ENCODE measurements around the gene TRIB2. TPM values are rescaled to one million over a fixed set of nuclear protein-coding genes. Genes with fewer than 3 reads are reported as not detected.

The TRIB2 gene
- polyA plus RNA-seq, 1 experiment = 12.2 TPM

- POLR2A ChIA-PET = no interaction called here
- TF ChIP-seq, protein P1, sequence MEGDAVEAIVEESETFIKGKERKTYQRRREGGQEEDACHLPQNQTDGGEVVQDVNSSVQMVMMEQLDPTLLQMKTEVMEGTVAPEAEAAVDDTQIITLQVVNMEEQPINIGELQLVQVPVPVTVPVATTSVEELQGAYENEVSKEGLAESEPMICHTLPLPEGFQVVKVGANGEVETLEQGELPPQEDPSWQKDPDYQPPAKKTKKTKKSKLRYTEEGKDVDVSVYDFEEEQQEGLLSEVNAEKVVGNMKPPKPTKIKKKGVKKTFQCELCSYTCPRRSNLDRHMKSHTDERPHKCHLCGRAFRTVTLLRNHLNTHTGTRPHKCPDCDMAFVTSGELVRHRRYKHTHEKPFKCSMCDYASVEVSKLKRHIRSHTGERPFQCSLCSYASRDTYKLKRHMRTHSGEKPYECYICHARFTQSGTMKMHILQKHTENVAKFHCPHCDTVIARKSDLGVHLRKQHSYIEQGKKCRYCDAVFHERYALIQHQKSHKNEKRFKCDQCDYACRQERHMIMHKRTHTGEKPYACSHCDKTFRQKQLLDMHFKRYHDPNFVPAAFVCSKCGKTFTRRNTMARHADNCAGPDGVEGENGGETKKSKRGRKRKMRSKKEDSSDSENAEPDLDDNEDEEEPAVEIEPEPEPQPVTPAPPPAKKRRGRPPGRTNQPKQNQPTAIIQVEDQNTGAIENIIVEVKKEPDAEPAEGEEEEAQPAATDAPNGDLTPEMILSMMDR (IDR thresholded peaks at IDR 0.05; ENCODE audit: low read depth, low read length) = no peak
- Histone ChIP-seq H3K4me3 (ENCODE audit: low read depth, low read length) (no peak overlapping the region), H3K27ac (ENCODE audit: low read depth, low read length) (no peak overlapping the region), H3K9me3 (ENCODE audit: control insufficient read depth, insufficient read depth, low read length) (no peaks in the 10 kb centered on the region; the same call in 1 of the 2 replicates), H3K27me3 (ENCODE audit: control insufficient read depth, insufficient read depth, low read length) (no peaks in the 10 kb centered on the region)
- CTCF ChIA-PET = no interaction called here
- no peak for DNase-seq (ENCODE audit: low read depth, low spot score)
These were observed 18.3 kb downstream of the TRIB2 start for GRCh38 chr2:12734914-12735654.

- ChIA-PET CTCF (interaction anchor here (1.0 to 1.9 kb wide), 3 partner anchors 194 to 270 kb away, joined by 3 to 7 read pairs (median 5); no protein-coding TSS in a partner anchor), POLR2A (no interaction called here)
- no peak for DNase-seq (ENCODE audit: low read depth, low spot score)
These were observed 20.6 kb downstream of the TRIB2 start for GRCh38 chr2:12737297-12737696.

DNA sequence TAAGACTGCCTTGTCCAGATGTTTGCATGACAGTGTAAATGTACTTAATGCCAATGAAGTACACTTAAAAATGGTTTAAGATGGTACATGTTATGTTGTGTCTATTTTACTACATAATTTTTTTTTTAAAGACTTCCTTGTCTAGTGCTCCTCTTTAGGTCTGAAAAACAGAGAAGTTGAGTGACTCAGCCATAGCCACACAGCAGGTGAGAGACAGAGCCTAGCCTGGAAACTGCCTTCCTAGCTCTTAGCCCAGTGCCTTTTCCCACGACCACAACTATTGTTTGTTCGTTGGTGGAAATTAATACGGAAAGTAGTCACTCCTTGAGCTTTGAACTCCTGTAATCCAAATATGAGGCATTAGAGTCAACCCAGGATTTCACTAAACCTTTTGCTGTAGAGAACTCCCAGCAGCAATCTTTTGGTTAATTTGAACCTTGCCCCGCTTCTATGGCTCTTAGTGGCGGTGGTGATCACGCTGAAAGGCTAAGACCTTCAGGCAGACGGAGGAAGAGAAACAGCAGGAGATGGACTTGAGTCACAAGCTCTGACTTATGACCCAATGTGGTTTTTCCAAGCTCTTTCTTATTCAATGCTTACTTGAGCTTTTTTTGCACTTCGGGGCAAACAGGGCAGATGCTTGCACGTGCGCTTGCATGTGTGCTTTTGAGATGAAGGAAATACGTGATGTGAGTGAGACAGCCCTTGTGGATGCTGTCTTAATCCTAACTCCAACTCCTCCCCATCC lies 21.2 kb downstream of the TRIB2 start:
- Histone ChIP-seq H3K4me3 (ENCODE audit: low read depth, low read length) (no peak overlapping the region), H3K27ac (ENCODE audit: low read depth, low read length) (no peak overlapping the region), H3K9me3 (ENCODE audit: control insufficient read depth, insufficient read depth, low read length) (no peaks in the 10 kb centered on the region), H3K27me3 (ENCODE audit: control insufficient read depth, insufficient read depth, low read length) (no peaks in the 10 kb centered on the region)
- CTCF ChIA-PET = interaction anchor here (1.7 kb wide), 1 partner anchor 269 kb away, joined by 7 read pairs; no protein-coding TSS in a partner anchor
- DNase-seq (ENCODE audit: low read depth, low spot score) = no peak
- POLR2A ChIA-PET = no interaction called here
- TF ChIP-seq, protein P1 (IDR thresholded peaks at IDR 0.05; ENCODE audit: low read depth, low read length) = no peak

More at GRCh38 chr2:12737297-12737696, 20.6 kb downstream of the TRIB2 start:
- Histone ChIP-seq H3K27me3 (ENCODE audit: control insufficient read depth, insufficient read depth, low read length) (no peaks in the 10 kb centered on the region), H3K9me3 (ENCODE audit: control insufficient read depth, insufficient read depth, low read length) (no peaks in the 10 kb centered on the region), H3K4me3 (ENCODE audit: low read depth, low read length) (no peak overlapping the region), H3K27ac (ENCODE audit: low read depth, low read length) (no peak overlapping the region)
- TF ChIP-seq, protein P1 (IDR thresholded peaks at IDR 0.05; ENCODE audit: low read depth, low read length) = no peak

DNA sequence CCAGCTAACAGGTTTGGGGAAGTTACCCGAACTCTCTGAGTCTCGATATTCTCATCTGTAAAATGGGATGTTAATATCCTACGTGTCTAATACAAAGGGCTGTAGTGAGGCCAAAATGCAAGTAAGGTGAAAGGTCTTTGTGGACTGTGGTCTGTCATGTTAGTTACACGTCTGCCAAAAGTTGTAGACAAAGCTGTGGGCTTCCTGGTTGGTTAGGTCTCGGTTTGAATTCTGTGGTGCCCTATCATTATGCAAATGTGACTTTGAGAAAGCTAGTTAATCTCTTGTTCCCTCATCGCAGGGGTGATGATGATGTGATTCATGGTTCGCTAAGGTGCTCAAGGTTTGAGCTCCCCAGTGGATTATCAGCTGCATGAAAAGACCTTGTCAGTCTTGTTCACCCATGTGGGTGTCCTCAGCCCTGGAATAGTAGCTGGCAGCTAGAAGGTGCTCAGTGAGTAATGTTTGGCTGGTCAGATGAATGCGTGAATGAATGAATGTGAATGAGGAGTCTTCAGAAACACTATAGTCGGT lies 23.1 kb downstream of the TRIB2 start:
- H3K4me3 ChIP-seq (ENCODE audit: low read depth, low read length) = no peak overlapping the region
- TF ChIP-seq, protein P1 (IDR thresholded peaks at IDR 0.05; ENCODE audit: low read depth, low read length) = no peak
- H3K9me3 ChIP-seq (ENCODE audit: control insufficient read depth, insufficient read depth, low read length) = no peaks in the 10 kb centered on the region
- no peaks in the 10 kb centered on the region for H3K27me3 ChIP-seq (ENCODE audit: control insufficient read depth, insufficient read depth, low read length)
- POLR2A ChIA-PET = no interaction called here
- no peak for DNase-seq (ENCODE audit: low read depth, low spot score)
- H3K27ac ChIP-seq (ENCODE audit: low read depth, low read length) = no peak overlapping the region
- CTCF ChIA-PET = interaction anchor here (0.9 to 1.2 kb wide), 3 partner anchors 190 to 267 kb away, joined by 3 to 5 read pairs (median 4); no protein-coding TSS in a partner anchor

Data from AG04450 (cell line).